Progenitor cell of endocrine pancreas (in vitro differentiated cells): ENCODE data around the gene KCTD7. TPM values are rescaled to one million over a fixed set of nuclear protein-coding genes. Genes with fewer than 3 reads are reported as not detected.

ENCODE experiments used
- DNase-seq: peaks from one replicate; pipeline ENCODE4 v3.0.0; 2021; ENCODE audit warnings: low spot score; ENCODE audit not compliant: unreplicated experiment
- H3K27ac Mint-ChIP-seq: 2 replicates; pipeline ENCODE4 v1.8.0; 2021; ENCODE audit warnings: mild to moderate bottlenecking, moderate library complexity, mixed read lengths
- H3K27me3 Mint-ChIP-seq: 2 replicates; pipeline ENCODE4 v1.8.0; 2021; ENCODE audit warnings: mixed read lengths
- H3K36me3 Mint-ChIP-seq: 2 replicates; pipeline ENCODE4 v1.8.0; 2022; ENCODE audit warnings: mixed read lengths; ENCODE audit not compliant: insufficient read depth
- H3K4me1 Mint-ChIP-seq: 2 replicates; pipeline ENCODE4 v1.8.0; 2021; ENCODE audit warnings: low read depth, mixed read lengths
- H3K4me3 Mint-ChIP-seq: 2 replicates; pipeline ENCODE4 v1.8.0; 2021; ENCODE audit warnings: low read depth, mild to moderate bottlenecking, moderate library complexity, mixed read lengths
- H3K9me3 Mint-ChIP-seq: 2 replicates; pipeline ENCODE4 v1.8.0; 2021; ENCODE audit warnings: low read depth, mixed read lengths
- CTCF ChIP-seq: fragments of 200-600 bp; sonication (generic); IDR thresholded peaks from one replicate; pipeline ENCODE4 v1.5.0; 2021; ENCODE audit warnings: antibody characterized with exemption, mild to moderate bottlenecking; ENCODE audit not compliant: unreplicated experiment
- total RNA-seq: library from RNA; stranded (reverse); gene quantifications from 2 replicates; pipeline ENCODE4 v1.2.1, GENCODE V29; 2021

KCTD7 gene
- total RNA-seq, 1 donor from 2014 or later, result 8.5 TPM

GRCh38 chr7:66662646-66663264 lies 34.1 kb downstream of the KCTD7 start:
- peaks cover 14% of the 10 kb centered on the region for H3K36me3 Mint-ChIP-seq
- H3K9me3 Mint-ChIP-seq, result peaks cover 6% of the 10 kb centered on the region
- H3K27ac Mint-ChIP-seq, result no peak overlapping the region
- H3K4me3 Mint-ChIP-seq, result no peak overlapping the region
- no peak for DNase-seq
- TF ChIP-seq CTCF, result no peak
- H3K27me3 Mint-ChIP-seq, result no peaks in the 10 kb centered on the region
- H3K4me1 Mint-ChIP-seq, result no peaks in the 10 kb centered on the region

- Mint-ChIP-seq H3K27ac (no peak overlapping the region), H3K4me1 (peaks cover 5% of the 10 kb centered on the region), H3K27me3 (no peaks in the 10 kb centered on the region), H3K4me3 (no peak overlapping the region), H3K36me3 (peaks cover 13% of the 10 kb centered on the region), H3K9me3 (peaks cover 6% of the 10 kb centered on the region)
- no peak for DNase-seq
- no peak for TF ChIP-seq CTCF
These were observed 36.1 kb downstream of the KCTD7 start for GRCh38 chr7:66664590-66665293.

GRCh38 chr7:66666313-66666952 lies 37.8 kb downstream of the KCTD7 start:
- Mint-ChIP-seq H3K27me3 (no peaks in the 10 kb centered on the region), H3K27ac (no peak overlapping the region), H3K4me1 (peaks cover 9% of the 10 kb centered on the region), H3K9me3 (peaks cover 6% of the 10 kb centered on the region), H3K36me3 (peaks cover 9% of the 10 kb centered on the region), H3K4me3 (no peak overlapping the region)
- no peak for DNase-seq
- no peak for TF ChIP-seq CTCF

GRCh38 chr7:66667023-66667728 lies 38.5 kb downstream of the KCTD7 start:
- Mint-ChIP-seq H3K4me1 (peaks cover 9% of the 10 kb centered on the region), H3K9me3 (peaks cover 6% of the 10 kb centered on the region), H3K27me3 (no peaks in the 10 kb centered on the region), H3K36me3 (peaks cover 9% of the 10 kb centered on the region), H3K27ac (no peak overlapping the region), H3K4me3 (no peak overlapping the region)
- no peak for TF ChIP-seq CTCF
- DNase-seq, result no peak

GRCh38 chr7:66668112-66668511 lies 39.4 kb downstream of the KCTD7 start:
- H3K4me3 Mint-ChIP-seq, result no peak overlapping the region
- peak overlapping the region; percentile 49 for H3K27ac Mint-ChIP-seq
- peaks cover 9% of the 10 kb centered on the region for H3K4me1 Mint-ChIP-seq
- no peak for TF ChIP-seq CTCF
- H3K36me3 Mint-ChIP-seq, result peaks cover 3% of the 10 kb centered on the region
- no peaks in the 10 kb centered on the region for H3K9me3 Mint-ChIP-seq
- no peaks in the 10 kb centered on the region for H3K27me3 Mint-ChIP-seq
- no peak for DNase-seq
